ENCODE data around the gene KCND3. TPM values are rescaled to one million over a fixed set of nuclear protein-coding genes. Genes with fewer than 3 reads are reported as not detected.

KCND3 gene
- total RNA-seq, 1 donor from 2014 or later, result 3.7 TPM

DNA sequence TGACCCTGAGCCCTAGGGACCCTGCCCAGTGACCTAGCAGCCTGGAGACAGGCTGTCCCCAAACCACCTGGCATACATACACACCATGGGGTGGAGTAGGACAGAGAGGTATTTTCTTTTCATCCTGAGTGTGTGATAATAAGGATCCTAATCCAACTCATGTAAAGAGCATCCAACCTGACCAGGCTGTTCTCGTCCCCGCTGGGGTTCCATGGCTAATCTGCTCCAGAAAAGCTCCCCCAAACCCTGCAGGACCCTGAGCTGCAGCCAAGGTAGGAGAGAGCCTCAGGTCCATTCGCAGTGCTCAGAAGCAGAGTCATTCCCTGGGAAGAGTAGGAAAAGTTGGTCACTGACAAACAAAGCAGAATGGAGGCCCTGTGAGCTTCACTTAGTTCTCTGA lies 31.4 kb downstream of the KCND3 start:
- H3K27ac Mint-ChIP-seq (ENCODE audit: unreplicated experiment), result no peak overlapping the region

DNA sequence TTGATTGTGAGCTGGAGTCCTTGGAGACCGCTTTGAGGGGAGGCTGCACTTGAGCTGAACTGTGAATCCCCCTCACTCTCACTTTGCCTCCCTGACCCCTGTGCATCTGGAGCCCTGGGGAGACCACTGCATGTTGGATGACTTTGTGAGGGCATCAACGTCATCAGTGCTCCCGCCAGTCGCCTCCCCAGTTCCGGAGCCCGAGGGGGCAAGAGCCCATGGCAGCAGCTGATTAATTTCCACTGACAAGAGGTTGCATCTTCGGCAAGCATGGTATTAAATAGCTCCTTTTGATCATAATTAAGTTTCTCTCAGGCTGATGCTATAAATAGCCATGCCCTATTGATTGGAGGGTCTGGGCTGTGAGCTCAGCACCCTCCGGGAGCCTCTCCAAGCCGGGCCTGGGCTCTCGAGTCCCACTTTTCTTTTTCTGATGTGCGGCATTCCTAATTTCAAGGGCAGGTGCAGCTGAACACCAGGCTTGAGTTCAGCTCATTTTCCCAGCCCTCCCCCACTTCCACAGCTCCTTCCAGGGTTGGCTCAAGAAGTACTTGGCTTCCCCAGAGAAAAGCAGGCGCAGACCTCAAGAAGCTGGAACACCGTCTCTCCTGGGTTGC lies 33.2 kb downstream of the KCND3 start:
- peak; percentile 41 for DNase-seq
- Mint-ChIP-seq H3K9me3 (ENCODE audit: unreplicated experiment) (peaks cover 3% of the 10 kb centered on the region), H3K36me3 (ENCODE audit: unreplicated experiment) (peaks cover 6% of the 10 kb centered on the region), H3K27ac (ENCODE audit: unreplicated experiment) (peak overlapping the region; percentile 44), H3K27me3 (ENCODE audit: unreplicated experiment) (peaks cover 2% of the 10 kb centered on the region), H3K4me3 (ENCODE audit: unreplicated experiment) (peak overlapping the region; percentile 70), H3K4me1 (ENCODE audit: low read depth, unreplicated experiment) (peaks cover 26% of the 10 kb centered on the region)
- TF ChIP-seq, protein P1, sequence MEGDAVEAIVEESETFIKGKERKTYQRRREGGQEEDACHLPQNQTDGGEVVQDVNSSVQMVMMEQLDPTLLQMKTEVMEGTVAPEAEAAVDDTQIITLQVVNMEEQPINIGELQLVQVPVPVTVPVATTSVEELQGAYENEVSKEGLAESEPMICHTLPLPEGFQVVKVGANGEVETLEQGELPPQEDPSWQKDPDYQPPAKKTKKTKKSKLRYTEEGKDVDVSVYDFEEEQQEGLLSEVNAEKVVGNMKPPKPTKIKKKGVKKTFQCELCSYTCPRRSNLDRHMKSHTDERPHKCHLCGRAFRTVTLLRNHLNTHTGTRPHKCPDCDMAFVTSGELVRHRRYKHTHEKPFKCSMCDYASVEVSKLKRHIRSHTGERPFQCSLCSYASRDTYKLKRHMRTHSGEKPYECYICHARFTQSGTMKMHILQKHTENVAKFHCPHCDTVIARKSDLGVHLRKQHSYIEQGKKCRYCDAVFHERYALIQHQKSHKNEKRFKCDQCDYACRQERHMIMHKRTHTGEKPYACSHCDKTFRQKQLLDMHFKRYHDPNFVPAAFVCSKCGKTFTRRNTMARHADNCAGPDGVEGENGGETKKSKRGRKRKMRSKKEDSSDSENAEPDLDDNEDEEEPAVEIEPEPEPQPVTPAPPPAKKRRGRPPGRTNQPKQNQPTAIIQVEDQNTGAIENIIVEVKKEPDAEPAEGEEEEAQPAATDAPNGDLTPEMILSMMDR (IDR thresholded peaks at IDR 0.05; ENCODE audit: partially characterized antibody, unreplicated experiment), result no peak

More for the DNA sequence above, 31.4 kb downstream of the KCND3 start:
- H3K9me3 Mint-ChIP-seq (ENCODE audit: unreplicated experiment), result peaks cover 3% of the 10 kb centered on the region
- H3K27me3 Mint-ChIP-seq (ENCODE audit: unreplicated experiment), result peaks cover 2% of the 10 kb centered on the region
- TF ChIP-seq, protein P1 (IDR thresholded peaks at IDR 0.05; ENCODE audit: partially characterized antibody, unreplicated experiment), result no peak
- DNase-seq, result no peak
- peaks cover under 1% of the 10 kb centered on the region for H3K36me3 Mint-ChIP-seq (ENCODE audit: unreplicated experiment)
- H3K4me3 Mint-ChIP-seq (ENCODE audit: unreplicated experiment), result no peak overlapping the region
- peaks cover 26% of the 10 kb centered on the region for H3K4me1 Mint-ChIP-seq (ENCODE audit: low read depth, unreplicated experiment)

DNA sequence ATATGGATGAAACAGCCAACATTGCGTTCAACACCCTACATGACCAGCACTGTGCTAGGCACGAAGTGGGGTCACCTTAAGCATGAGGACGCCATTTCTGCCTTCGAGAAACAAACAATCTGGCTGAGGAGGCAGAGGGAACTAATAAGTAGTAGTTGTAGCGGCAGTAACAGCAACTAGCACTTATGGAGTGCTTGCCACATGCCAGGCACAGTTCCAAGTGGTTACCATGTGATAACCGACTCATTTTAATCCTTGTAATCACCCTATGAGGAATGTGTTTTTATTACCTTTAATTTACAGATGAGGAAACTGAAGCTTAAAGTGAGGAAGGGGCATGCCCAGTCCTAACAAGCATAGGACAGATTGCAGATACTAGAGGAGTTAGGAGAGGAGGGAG lies 33.7 kb downstream of the KCND3 start:
- DNase-seq, result no peak
- TF ChIP-seq, protein P1 (IDR thresholded peaks at IDR 0.05; ENCODE audit: partially characterized antibody, unreplicated experiment), result no peak
- Mint-ChIP-seq H3K27me3 (ENCODE audit: unreplicated experiment) (peaks cover 2% of the 10 kb centered on the region), H3K4me1 (ENCODE audit: low read depth, unreplicated experiment) (peaks cover 26% of the 10 kb centered on the region), H3K9me3 (ENCODE audit: unreplicated experiment) (peaks cover 3% of the 10 kb centered on the region), H3K4me3 (ENCODE audit: unreplicated experiment) (peak overlapping the region; percentile 70), H3K36me3 (ENCODE audit: unreplicated experiment) (peaks cover 6% of the 10 kb centered on the region), H3K27ac (ENCODE audit: unreplicated experiment) (peak overlapping the region; percentile 44)

DNA sequence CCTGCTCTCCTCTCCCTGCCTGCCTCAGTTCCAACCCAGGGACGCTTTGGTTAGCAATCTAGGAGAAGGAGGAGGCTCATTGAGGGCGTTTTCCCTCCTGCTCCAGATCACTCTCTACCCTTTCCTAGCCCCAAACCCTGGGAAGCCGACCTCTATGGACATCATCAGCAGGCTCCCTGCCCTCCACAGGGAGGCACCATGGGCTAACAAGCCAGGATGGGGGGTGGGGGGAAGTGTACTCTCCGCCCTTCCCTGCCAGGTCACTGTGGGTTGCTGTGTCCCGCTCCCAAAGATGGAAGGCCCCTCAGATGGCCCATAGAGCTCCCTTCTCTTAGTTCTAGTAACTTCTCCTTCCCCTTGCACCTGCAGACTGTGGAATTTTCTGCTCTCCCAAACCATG lies 35.7 kb downstream of the KCND3 start:
- peaks cover 6% of the 10 kb centered on the region for H3K36me3 Mint-ChIP-seq (ENCODE audit: unreplicated experiment)
- peaks cover 6% of the 10 kb centered on the region for H3K27me3 Mint-ChIP-seq (ENCODE audit: unreplicated experiment)
- peaks cover 32% of the 10 kb centered on the region for H3K4me1 Mint-ChIP-seq (ENCODE audit: low read depth, unreplicated experiment)
- no peak overlapping the region for H3K4me3 Mint-ChIP-seq (ENCODE audit: unreplicated experiment)
- H3K27ac Mint-ChIP-seq (ENCODE audit: unreplicated experiment), result no peak overlapping the region
- H3K9me3 Mint-ChIP-seq (ENCODE audit: unreplicated experiment), result peaks cover 2% of the 10 kb centered on the region
- TF ChIP-seq, protein P1 (IDR thresholded peaks at IDR 0.05; ENCODE audit: partially characterized antibody, unreplicated experiment), result no peak
- no peak for DNase-seq

DNA sequence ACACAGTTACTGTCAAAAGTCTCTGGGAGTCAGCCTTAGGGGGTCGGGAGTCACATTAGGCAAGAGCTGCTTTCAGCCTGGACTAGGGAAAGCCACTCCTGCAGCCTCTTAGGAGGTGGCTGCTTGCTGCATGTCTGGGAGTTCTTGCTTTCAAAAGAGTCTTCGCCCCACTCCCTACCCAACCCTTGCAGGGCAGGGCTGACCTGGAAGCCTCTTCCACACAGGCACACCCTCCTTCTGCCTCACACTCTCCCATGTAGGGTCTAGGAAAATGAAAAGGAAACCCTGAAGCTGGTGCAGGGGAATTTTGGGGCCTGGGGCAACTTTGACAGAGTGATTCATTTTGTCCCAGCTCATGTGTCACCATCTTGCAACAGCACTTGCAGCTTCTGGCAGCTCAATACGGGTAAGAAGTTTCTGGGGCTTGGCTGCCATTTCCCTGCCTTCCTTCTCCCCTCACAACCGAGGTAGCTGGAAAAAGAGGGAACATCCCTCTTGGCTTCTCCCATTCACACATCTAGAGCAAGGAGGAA lies 37.3 kb downstream of the KCND3 start:
- Mint-ChIP-seq H3K36me3 (ENCODE audit: unreplicated experiment) (peaks cover 6% of the 10 kb centered on the region), H3K9me3 (ENCODE audit: unreplicated experiment) (peaks cover 5% of the 10 kb centered on the region), H3K4me3 (ENCODE audit: unreplicated experiment) (no peak overlapping the region), H3K27ac (ENCODE audit: unreplicated experiment) (no peak overlapping the region), H3K4me1 (ENCODE audit: low read depth, unreplicated experiment) (peaks cover 36% of the 10 kb centered on the region), H3K27me3 (ENCODE audit: unreplicated experiment) (peaks cover 14% of the 10 kb centered on the region)
- TF ChIP-seq, protein P1 (IDR thresholded peaks at IDR 0.05; ENCODE audit: partially characterized antibody, unreplicated experiment), result no peak
- no peak for DNase-seq
